GM21723 (cell line): ENCODE results near the gene TGFBRAP1.

Experiments used
- ATAC-seq: cut with Tn5 transposase; IDR thresholded peaks from one replicate; pipeline ENCODE4 v1.9.1; 2021; ENCODE audit warnings: mild to moderate bottlenecking, moderate library complexity; ENCODE audit not compliant: unreplicated experiment

TGFBRAP1 gene

GRCh38 chr2:105329561-105330495 lies at the start of gene TGFBRAP1:
TGFBRAP1 (minus strand) TSS chr2:105329735; CDS start chr2:105308301, 21,434 bp downstream.
- ATAC-seq = peak; percentile 74

GRCh38 chr2:105378921-105379383 lies 49.4 kb upstream of the TGFBRAP1 start:
- no peak for ATAC-seq

GRCh38 chr2:105378276-105378840 lies 48.8 kb upstream of the TGFBRAP1 start:
- ATAC-seq = no peak

- ATAC-seq = no peak
Observed at GRCh38 chr2:105377871-105378270, 48.3 kb upstream of the TGFBRAP1 start.

- no peak for ATAC-seq
Observed at GRCh38 chr2:105376789-105377240, 47.3 kb upstream of the TGFBRAP1 start.

GRCh38 chr2:105376010-105376409 lies 46.5 kb upstream of the TGFBRAP1 start:
- ATAC-seq = no peak

GRCh38 chr2:105375001-105375561 lies 45.5 kb upstream of the TGFBRAP1 start:
- no peak for ATAC-seq

- peak; percentile 63 for ATAC-seq
Observed at GRCh38 chr2:105373895-105374401, 44.4 kb upstream of the TGFBRAP1 start.

GRCh38 chr2:105373344-105373781 lies 43.8 kb upstream of the TGFBRAP1 start:
- ATAC-seq = peak; percentile 11

GRCh38 chr2:105371810-105372209 lies 42.3 kb upstream of the TGFBRAP1 start:
- no peak for ATAC-seq

- no peak for ATAC-seq
Observed at GRCh38 chr2:105371156-105371555, 41.6 kb upstream of the TGFBRAP1 start.

GRCh38 chr2:105369777-105370690 lies 40.5 kb upstream of the TGFBRAP1 start:
- peak; percentile 95 for ATAC-seq

- no peak for ATAC-seq
Observed at GRCh38 chr2:105368759-105369408, 39.3 kb upstream of the TGFBRAP1 start.

GRCh38 chr2:105365206-105365605 lies 35.7 kb upstream of the TGFBRAP1 start:
- no peak for ATAC-seq

- no peak for ATAC-seq
Observed at GRCh38 chr2:105364436-105365139, 35.1 kb upstream of the TGFBRAP1 start.

GRCh38 chr2:105362862-105363591 lies 33.5 kb upstream of the TGFBRAP1 start:
- ATAC-seq = no peak

- ATAC-seq = no peak
Observed at GRCh38 chr2:105361102-105361889, 31.8 kb upstream of the TGFBRAP1 start.

- ATAC-seq = no peak
Observed at GRCh38 chr2:105358593-105358992, 29.1 kb upstream of the TGFBRAP1 start.
